GM18873 (cell line): ENCODE data around the gene MIGA2.
"Not testable (repeated sequence)": the region's sequence is repeated elsewhere in the genome, so short reads cannot be mapped to it uniquely, and the experiment has no call there.

Experiments
- ATAC-seq: cut with Tn5 transposase; IDR thresholded peaks from one replicate; pipeline ENCODE4 v1.9.1; 2021; ENCODE audit warnings: mild to moderate bottlenecking, moderate library complexity, moderate number of reproducible peaks; ENCODE audit not compliant: unreplicated experiment, low FRiP score

Gene MIGA2

GRCh38 chr9:129036241-129036922 is at the start of gene MIGA2:
TSS of gene MIGA2 (plus strand) at chr9:129036626. CDS start at chr9:129040595, 3,969 bp downstream.
- ATAC-seq: peak; percentile 91

- no peak for ATAC-seq
Measured at GRCh38 chr9:128986671-128987070, 49.8 kb upstream of the MIGA2 start.

GRCh38 chr9:128987805-128988204 is 48.6 kb upstream of the MIGA2 start:
- no peak for ATAC-seq

GRCh38 chr9:128992995-128993394 is 43.4 kb upstream of the MIGA2 start:
- ATAC-seq: no peak

- ATAC-seq: no peak
Measured at GRCh38 chr9:128995791-128996190, 40.6 kb upstream of the MIGA2 start.

- ATAC-seq: no peak
Measured at GRCh38 chr9:128998462-128998861, 38.0 kb upstream of the MIGA2 start.

- ATAC-seq: no peak
Measured at GRCh38 chr9:128999581-129000206, 36.7 kb upstream of the MIGA2 start.

GRCh38 chr9:129001504-129002325 is 34.7 kb upstream of the MIGA2 start:
- ATAC-seq: no peak

GRCh38 chr9:129002992-129003391 is 33.4 kb upstream of the MIGA2 start:
- ATAC-seq: no peak

GRCh38 chr9:129004173-129004572 is 32.3 kb upstream of the MIGA2 start:
- not testable (repeated sequence) for ATAC-seq

GRCh38 chr9:129005336-129005997 is 31.0 kb upstream of the MIGA2 start:
- ATAC-seq: no peak

- no peak for ATAC-seq
Measured at GRCh38 chr9:129006328-129007034, 29.9 kb upstream of the MIGA2 start.

GRCh38 chr9:129007035-129007765 is 29.2 kb upstream of the MIGA2 start:
- ATAC-seq: no peak

- no peak for ATAC-seq
Measured at GRCh38 chr9:129007766-129008468, 28.5 kb upstream of the MIGA2 start.

- no peak for ATAC-seq
Measured at GRCh38 chr9:129008469-129008965, 27.9 kb upstream of the MIGA2 start.

- no peak for ATAC-seq
Measured at GRCh38 chr9:129008986-129009583, 27.3 kb upstream of the MIGA2 start.

GRCh38 chr9:129009584-129010141 is 26.8 kb upstream of the MIGA2 start:
- no peak for ATAC-seq
